Fibroblast of the aortic adventitia (primary cell): ENCODE data around the gene CCDC57. TPM values are rescaled to one million over a fixed set of nuclear protein-coding genes. Genes with fewer than 3 reads are reported as not detected.
A peak's percentile ranks its signal among the peaks of the same experiment; 100 is the strongest.
"Not testable (repeated sequence)": the region's sequence is repeated elsewhere in the genome, so short reads cannot be mapped to it uniquely, and the experiment has no call there.

ENCODE experiments used
- DNase-seq: peaks from one replicate; pipeline ENCODE4 v3.0.0-alpha.2; 2010; ENCODE audit warnings: low read depth
- H3K4me3 ChIP-seq: 2 replicates; pipeline ENCODE4 v1.5.1; 2011; ENCODE audit warnings: low read depth, mild to moderate bottlenecking, control low read depth, low read length, moderate library complexity
- CTCF ChIP-seq: IDR thresholded peaks from 2 replicates; pipeline ENCODE4 v1.5.1; 2011; ENCODE audit warnings: mild to moderate bottlenecking, low read length, control low read depth, inconsistent platforms; ENCODE audit not compliant: insufficient read depth
- total RNA-seq: library from RNA; depleted of rRNA; stranded (reverse); fragments of >200 nt; gene quantifications from 2 replicates; pipeline ENCODE4 v1.2.3, GENCODE V29; 2012; ENCODE audit warnings: low replicate concordance

The CCDC57 gene
- 15.2 and 37.4 TPM in 2 replicates for total RNA-seq

DNA sequence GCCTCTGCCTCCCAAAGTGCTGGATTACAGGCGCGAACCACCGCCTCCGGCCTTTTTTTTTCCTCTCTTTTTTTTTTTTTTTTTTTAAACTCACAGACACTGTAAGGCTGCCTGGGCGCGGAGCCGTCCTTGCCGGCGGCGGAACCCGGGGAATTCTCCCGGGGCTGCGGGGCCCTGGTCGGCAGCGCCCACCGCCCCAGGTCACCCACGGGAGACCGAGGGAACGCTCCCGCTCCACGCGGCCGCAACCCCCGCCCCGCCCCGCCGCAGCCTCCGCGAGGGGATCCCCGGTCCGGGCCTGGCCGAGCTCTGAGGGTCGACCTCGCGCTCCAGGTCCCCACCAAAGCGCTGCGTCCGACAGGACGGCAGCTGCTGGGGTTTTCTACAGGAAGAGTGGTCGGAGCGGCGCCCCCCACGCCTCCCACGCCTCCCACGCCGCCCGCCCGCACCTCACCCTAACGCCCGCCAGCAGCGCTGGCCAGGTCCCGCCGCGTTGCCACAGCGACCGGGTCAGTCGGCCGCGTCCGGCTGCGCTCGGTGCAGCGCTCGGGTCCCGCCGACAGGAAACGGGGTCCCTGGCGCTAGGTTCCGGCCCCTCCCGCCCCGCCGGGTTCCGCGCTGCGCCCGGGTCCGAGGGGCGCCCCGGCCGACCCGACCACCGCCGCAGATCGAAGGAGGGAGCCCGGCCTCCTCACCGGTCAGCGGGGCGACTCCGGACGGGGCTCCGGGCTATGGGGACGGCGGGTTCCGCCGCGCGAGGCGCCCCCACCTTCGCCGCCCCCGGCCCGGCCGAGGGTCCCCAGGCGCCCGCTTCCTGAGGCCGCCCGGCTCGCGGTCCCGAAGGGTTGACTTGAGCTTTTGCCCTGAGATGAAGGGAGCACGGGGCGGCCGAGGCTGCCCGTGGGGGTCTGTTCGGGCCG is at the start of gene CCDC57:
CCDC57 (minus strand) TSS at position 512 of the 920 bp plus-strand sequence. CDS start 10,898 bp downstream, outside the sequence.
- DNase-seq: peak; percentile 72
- TF ChIP-seq CTCF: no peak
- H3K4me3 ChIP-seq: peak within 1 kb of the TSS; percentile 75

- DNase-seq: no peak
Measured at GRCh38 chr17:82262344-82262743, 49.7 kb upstream of the CCDC57 start.

GRCh38 chr17:82259972-82260961 is 47.6 kb upstream of the CCDC57 start:
- not testable (repeated sequence) for DNase-seq, H3K4me3 ChIP-seq

More at GRCh38 chr17:82262344-82262743, 49.7 kb upstream of the CCDC57 start:
- no peak overlapping the region for H3K4me3 ChIP-seq
- no peak for TF ChIP-seq CTCF

GRCh38 chr17:82258555-82258954 is 45.9 kb upstream of the CCDC57 start:
- H3K4me3 ChIP-seq: no peak overlapping the region
- TF ChIP-seq CTCF: no peak
- no peak for DNase-seq

DNA sequence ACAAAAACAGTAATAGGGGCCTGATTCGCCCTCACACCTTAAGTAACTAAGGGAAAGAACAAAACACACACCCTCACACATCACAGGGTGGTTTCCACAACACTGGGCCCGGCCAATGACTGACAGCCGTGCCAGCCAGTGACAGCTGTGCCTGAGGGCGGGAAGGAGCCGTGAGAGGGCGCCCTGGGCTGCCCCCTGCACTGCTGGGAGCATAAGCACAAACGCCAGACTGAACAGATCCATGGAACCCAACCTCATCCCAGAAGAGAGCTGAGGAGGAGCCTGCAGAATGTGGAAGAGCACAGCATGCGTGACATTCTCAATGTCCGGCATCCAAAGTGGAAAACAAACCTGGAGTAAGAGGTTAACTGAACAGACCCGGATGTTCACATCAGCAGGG is 44.8 kb upstream of the CCDC57 start:
- no peak for TF ChIP-seq CTCF
- DNase-seq: no peak
- no peak overlapping the region for H3K4me3 ChIP-seq

GRCh38 chr17:82256242-82256885 is 43.7 kb upstream of the CCDC57 start:
- DNase-seq: no peak
- no peak for TF ChIP-seq CTCF
- no peak overlapping the region for H3K4me3 ChIP-seq
